ENCODE results near the gene TADA2A.

TADA2A gene

DNA sequence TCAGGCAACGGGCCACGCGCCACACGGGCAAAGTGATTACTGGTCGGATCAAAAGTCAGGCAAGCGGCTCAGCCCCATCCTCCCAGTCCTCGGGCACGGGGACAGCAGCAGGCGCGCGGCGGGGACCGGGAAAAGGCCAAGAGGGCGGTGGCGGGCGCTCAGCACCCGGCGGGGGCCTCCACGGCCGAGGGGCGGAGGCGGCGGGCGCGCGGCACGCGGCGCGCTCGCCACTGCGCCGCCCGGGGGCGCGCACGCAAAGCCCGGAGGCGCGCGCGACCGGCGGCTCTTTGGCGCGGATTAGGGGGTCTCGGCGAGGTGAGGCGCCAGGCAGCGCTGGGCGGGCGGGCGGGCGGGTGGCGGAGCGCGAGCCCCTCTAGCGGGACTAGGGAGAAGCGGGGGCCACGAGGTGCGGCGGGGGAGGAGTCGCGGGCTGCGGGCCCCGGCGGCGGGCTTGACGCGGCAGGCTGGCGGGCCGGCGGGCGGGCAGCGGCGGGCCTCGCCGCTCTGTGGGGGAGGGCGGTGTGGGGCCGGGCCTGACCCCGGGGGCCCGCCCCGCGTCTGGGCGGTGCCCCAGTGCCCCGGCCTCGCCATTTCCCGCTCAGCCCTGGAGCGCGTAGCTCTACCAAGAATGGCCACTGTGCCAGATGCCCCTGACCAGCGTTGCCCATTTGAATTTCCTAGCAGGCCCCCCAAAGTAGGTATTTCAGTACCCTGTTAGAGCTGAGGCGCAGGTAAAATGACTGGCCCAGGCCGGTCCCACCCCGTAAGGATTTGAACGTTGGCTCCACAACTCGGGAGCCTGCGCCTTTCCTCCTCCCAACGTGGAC, at the start of gene TADA2A, which contains the start of gene ACACA:
TADA2A (plus strand) TSS at position 252 of the 827 bp plus-strand sequence. CDS start 4,480 bp downstream, outside the sequence.
ACACA (minus strand) TSS at position 202 of the 827 bp plus-strand sequence. CDS start 537 bp downstream, outside the sequence.
- peak; percentile 65 to 80 for DNase-seq

DNA sequence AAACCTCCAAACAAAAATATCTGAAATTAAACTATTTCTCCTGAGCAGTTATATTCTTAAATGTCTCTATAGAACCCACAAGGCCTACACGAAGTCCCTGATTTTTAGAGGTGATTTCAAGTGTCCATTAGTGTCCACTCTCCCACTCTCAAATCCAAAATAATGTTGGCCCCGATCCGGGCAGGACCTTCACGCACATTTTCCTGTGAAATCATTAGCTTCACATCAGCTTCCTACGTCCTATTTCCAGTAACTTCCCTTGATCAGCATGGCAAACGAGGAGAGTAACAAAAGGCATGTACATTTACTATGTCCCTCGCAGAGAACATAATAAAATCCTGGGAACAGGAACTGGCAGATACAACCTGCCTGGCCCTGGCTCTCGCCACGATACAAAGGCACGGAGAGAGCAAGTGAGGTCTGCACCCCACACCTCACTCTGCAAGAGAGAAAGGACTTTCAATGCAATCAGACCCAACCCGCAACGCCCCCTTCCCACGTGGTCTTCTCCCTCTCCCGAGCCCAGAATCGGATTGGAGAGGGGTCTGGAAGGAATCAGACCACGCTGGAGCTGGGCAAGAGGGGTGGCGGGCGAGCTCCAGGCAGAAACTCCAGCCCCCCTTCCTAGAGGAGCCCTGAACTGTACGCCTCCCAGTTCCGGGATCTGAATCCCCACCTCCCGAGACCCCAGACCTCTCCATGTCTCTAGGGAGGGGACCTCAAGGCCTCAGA, 48.4 kb upstream of the TADA2A start:
- DNase-seq: peak in 1 of 2 donors; percentile 2

GRCh38 chr17:37358830-37359681, 47.6 kb upstream of the TADA2A start:
- DNase-seq: peak; percentile 77 to 84

GRCh38 chr17:37359682-37360188, 47.0 kb upstream of the TADA2A start:
- DNase-seq: no peak

DNA sequence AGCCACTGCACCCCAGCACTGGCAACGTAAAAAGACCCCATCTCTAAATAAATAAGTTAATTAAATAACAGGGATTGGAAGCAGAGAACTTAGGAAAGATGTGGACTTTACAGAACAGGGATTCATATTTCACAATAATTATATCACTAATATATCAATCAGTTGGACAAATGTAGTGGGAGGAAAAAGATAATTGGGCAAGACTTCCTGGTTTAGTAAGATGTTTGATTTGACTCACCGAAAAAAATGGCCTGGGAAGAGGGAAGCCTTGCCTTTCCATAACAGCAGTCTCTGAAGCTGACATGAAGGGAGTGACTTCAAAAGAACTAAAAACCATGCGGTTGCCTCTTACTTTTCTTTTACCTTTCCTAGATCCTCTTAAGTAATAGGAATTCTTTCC, 46.1 kb upstream of the TADA2A start:
- no peak for DNase-seq

- DNase-seq: no peak
These were observed 45.1 kb upstream of the TADA2A start for GRCh38 chr17:37361543-37361942.

DNA sequence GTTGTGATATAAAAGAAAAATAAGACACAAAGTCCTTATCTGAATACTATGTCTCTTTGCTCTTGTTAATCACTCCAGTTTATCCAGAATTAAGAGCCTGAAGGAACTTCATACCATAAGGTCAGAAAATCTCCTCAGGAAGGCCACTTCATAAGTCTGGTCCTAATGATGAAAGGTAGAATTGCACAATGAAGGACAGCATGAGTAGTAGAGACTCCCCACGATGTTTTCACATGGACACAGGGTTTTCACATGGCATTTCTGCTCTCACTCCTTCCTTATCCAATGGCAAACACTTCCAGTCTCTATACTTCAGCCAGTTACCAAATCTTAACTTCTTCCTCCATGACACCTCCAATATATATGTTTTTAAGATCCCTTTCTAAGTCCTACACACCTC, 41.1 kb upstream of the TADA2A start:
- no peak for DNase-seq

DNA sequence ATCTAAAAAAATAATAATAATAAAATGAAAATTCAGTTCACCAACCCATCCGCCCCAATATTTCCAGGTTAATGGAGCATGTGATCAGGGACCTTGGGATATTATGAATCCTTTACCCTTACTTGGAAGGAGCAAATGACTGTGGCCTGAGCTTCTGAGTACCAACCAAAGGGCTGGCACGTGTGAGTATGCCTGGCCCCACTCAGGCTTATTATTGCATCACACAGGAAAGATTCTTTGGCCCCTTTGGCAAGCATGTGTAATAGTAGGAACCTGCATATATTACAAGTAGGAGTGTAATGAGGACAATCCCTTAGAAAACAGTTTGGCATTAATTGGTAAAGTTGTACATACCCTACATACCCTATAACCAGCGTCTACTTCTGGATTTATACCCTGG, 38.1 kb upstream of the TADA2A start:
- no peak for DNase-seq

- DNase-seq: peak in 1 of 2 donors; percentile 81
These were observed 33.0 kb upstream of the TADA2A start for GRCh38 chr17:37373530-37374159.

DNA sequence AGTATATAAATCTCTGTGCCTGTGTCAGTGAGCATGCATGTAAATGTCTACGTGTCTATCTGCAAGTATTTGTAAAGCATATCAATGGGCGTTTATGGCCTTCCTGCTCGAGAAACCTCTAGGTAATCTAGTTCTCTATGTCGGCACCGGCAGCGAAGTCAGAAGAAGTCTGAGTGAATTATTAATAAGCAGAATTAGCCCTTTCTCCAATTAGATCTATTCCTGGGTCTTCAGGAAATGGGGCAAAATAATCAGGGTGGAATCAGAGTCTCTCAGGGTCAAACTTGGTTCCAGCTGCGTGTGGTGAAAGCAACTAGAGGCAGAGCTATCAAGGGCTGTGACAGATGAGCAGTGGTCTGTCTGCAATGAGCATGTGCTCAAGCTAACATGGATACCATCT, 31.0 kb upstream of the TADA2A start, which contains the start of gene C17orf78:
C17orf78 (plus strand) TSS at position 280 of the 400 bp plus-strand sequence; CDS start at position 388, 108 bp downstream.
- DNase-seq: no peak

- no peak for DNase-seq
These were observed 24.6 kb upstream of the TADA2A start for GRCh38 chr17:37382056-37382455.

DNA sequence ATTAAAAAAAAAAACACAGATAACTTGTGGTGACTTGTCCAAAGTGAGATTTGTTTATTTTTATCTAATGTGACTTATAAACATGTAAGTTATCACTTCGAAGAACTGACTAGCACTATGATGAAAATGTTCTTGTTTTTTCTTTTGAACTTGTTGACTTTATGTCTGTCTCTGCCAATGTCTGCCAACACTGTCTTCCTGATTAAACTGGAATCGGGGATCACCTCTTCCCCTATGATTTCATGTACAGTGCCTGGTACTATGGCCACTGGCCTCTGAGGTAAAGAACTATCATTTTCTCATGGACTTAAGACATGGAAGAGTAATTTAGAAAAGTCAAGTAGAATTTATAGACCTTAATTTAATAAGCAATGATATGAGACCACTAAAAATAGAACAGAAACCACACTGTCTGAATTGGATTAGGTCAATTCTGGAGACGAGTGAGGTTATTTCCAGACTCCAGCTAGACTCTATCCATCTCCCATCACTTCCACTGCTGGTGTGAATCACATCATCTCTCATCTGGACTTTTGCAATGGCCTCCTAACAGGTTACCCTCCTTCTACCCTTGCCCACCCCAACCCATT, 22.0 kb upstream of the TADA2A start:
- DNase-seq: no peak

GRCh38 chr17:37385474-37385990, 21.2 kb upstream of the TADA2A start:
- DNase-seq: no peak

DNA sequence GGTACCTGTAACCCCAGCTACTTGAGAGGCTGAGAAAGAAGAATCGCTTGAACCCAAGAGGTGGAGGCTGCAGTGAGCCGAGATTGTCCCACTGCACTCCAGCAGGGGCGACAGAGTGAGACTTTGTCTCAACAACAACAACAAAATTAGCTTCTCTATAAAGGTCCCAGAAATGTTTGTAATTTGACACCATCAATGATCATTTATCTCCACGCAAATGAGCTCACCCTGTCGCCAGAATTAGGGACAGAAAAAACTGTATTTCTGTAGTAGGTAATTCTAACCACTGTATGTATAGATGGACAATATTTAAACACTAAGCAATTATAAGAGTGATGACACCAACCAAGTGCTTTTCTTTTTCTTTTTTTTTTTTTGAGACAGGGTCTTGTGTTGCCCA, 20.2 kb upstream of the TADA2A start:
- no peak for DNase-seq

DNA sequence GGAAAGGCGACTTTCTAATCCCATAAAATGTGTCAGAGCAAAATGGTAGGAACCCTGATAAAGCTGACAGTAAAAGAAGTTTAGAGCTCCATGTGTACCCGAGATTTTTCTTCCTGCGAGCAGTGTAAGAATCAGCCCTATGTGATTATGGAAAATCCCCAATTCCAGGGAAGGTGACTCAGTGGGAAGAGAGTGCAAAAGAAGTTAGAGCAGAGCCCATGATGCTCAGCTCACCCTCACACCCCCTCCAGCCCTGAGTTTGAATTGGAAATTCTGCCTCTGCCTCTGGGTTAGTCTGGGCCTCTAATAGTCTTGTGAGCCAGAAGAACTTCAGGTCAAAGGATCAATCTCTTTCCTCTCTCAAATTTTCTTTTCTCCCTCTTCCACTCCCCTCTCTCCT, 18.4 kb upstream of the TADA2A start:
- no peak for DNase-seq

GRCh38 chr17:37389160-37389559, 17.5 kb upstream of the TADA2A start:
- no peak for DNase-seq

- DNase-seq: no peak
These were observed 15.5 kb upstream of the TADA2A start for GRCh38 chr17:37391146-37391545.

DNA sequence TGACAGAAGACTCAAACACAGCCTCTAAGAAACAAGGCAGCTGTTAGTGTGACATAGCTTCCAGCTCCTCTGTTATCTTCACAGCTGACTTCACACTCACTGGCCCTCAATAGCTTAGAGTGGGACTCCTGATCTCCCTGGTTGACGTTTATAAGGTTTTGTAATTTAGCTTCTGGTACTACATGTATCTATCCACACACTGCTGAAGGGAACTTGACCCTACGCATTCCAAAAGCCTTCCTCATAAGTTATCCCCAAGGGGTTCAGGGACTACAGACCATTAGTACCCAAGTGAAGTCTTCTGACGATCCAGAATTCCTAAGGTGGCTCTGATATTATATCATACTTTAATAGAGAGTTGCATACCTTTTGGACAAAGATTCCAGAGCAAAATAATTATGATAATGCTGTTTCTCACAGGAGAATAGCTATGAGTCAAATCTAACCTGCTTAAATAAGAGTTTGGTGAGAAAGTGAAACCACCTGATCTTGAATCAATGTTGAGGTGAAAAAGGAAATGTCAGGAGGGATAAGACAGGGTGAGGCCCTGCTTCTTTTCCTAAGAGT, 14.6 kb upstream of the TADA2A start:
- no peak for DNase-seq

- no peak for DNase-seq
These were observed 13.3 kb upstream of the TADA2A start for GRCh38 chr17:37393352-37393751.

DNA sequence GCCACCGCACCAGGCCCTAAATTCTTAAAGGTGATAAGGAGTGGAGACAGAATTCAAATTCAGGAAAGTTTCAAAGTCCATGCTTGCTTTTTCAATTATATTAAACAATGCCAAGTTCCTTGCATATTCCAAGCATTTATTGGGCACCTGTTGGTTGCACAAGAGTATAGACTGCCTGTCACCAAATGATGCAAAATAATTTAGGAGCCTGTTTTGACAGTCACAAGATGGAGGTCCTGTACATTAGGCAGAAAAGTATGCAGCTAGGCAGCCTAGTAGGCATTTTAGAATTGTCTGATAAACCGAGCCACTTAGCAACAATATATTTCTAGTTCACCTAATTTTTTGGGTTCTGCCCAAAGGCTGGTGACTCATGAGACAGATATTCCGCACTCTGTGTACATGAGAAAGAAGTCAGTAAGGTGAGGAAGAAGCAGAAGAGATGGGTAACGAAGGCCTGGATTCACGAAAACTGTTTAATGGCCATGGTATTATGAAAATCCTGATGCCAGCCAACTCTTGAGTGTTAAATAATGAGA, 7.4 kb upstream of the TADA2A start:
- no peak for DNase-seq

- no peak for DNase-seq
These were observed 6.2 kb upstream of the TADA2A start for GRCh38 chr17:37400505-37400904.

Data from bone marrow (tissue), 2 donors.